IMR-90 (cell line): ENCODE data around the gene C5orf52. TPM values are rescaled to one million over a fixed set of nuclear protein-coding genes. Genes with fewer than 3 reads are reported as not detected.

Experiments used
- ATAC-seq: fragments of 200-7000 bp; cut with Tn5 transposase; 2 replicates; pipeline ENCODE4 v1.9.1; 2020; ENCODE audit warnings: low read depth, mild to moderate bottlenecking, moderate library complexity
- BruUV-seq: library from RNA; stranded (reverse); fragments of 400-500 nt; replicated peaks from 2 replicates; lab custom pipeline; 2021; lab: Mats Ljungman, UMichigan
- CTCF ChIA-PET: fragments of 300-600 bp; formaldehyde crosslinking; extraction: SDS; loops from one replicate; lab custom pipeline; 2021; ENCODE audit warnings: antibody characterized with exemption; lab: Yijun Ruan, JAX
- POLR2A ChIA-PET: fragments of 300-600 bp; sonication (Branson Sonifier 250); formaldehyde crosslinking; loops from one replicate; lab custom pipeline; 2022; ENCODE audit warnings: antibody characterized with exemption; ENCODE audit not compliant: unreplicated experiment; lab: Charles Lee
- DNase-seq: peaks from one replicate; pipeline ENCODE4 v3.0.0; 2013
- H2AFZ ChIP-seq: replicated peaks from 2 replicates; pipeline ENCODE3; 2013; ENCODE audit warnings: low read length, mild to moderate bottlenecking; ENCODE audit not compliant: poor library complexity
- H2AK5ac ChIP-seq: 2 replicates; pipeline ENCODE4 v1.6.1; 2013; ENCODE audit warnings: low read depth, low read length, inconsistent platforms
- H2AK9ac ChIP-seq: replicated peaks from 2 replicates; pipeline ENCODE3; 2013; ENCODE audit warnings: mild to moderate bottlenecking, low read depth, low read length, moderate library complexity; ENCODE audit not compliant: poor library complexity
- H2BK120ac ChIP-seq: 2 replicates; pipeline ENCODE4 v1.6.1; 2013; ENCODE audit warnings: low read depth, low read length, inconsistent platforms
- H2BK15ac ChIP-seq: 3 replicates; pipeline ENCODE4 v1.6.1; 2013; ENCODE audit warnings: low read depth, low read length, inconsistent platforms
- H2BK20ac ChIP-seq: 2 replicates; pipeline ENCODE4 v1.6.1; 2013; ENCODE audit warnings: low read depth, mild to moderate bottlenecking, inconsistent platforms, low read length, moderate library complexity
- H2BK5ac ChIP-seq: 2 replicates; pipeline ENCODE4 v1.6.1; 2013; ENCODE audit warnings: mild to moderate bottlenecking, low read depth, low read length, inconsistent platforms; ENCODE audit not compliant: poor library complexity, severe bottlenecking
- H3K14ac ChIP-seq: replicated peaks from 2 replicates; pipeline ENCODE4 v1.6.1; 2013; ENCODE audit warnings: low read depth, low read length, inconsistent platforms
- H3K18ac ChIP-seq: 2 replicates; pipeline ENCODE4 v1.6.1; 2013; ENCODE audit warnings: low read depth, low read length, control low read depth
- H3K23ac ChIP-seq: 2 replicates; pipeline ENCODE4 v1.6.1; 2013; ENCODE audit warnings: low read depth, low read length, inconsistent platforms
- H3K27ac ChIP-seq: 2 replicates; pipeline ENCODE4 v1.5.1; 2013; ENCODE audit warnings: mild to moderate bottlenecking, control low read depth, low read length; ENCODE audit not compliant: insufficient read depth
- H3K27me3 ChIP-seq: 2 replicates; pipeline ENCODE4 v1.6.1; 2013; ENCODE audit warnings: low read length; ENCODE audit not compliant: control insufficient read depth, insufficient read depth
- H3K36me3 ChIP-seq: 2 replicates; pipeline ENCODE4 v1.6.1; 2013; ENCODE audit warnings: low read length, mixed read lengths; ENCODE audit not compliant: control insufficient read depth, insufficient read depth
- H3K4ac ChIP-seq: 2 replicates; pipeline ENCODE4 v1.6.1; 2013; ENCODE audit warnings: low read depth, low read length, inconsistent platforms
- H3K4me1 ChIP-seq: 2 replicates; pipeline ENCODE4 v1.6.1; 2013; ENCODE audit warnings: low read length, mixed read lengths; ENCODE audit not compliant: control insufficient read depth, insufficient read depth
- H3K4me2 ChIP-seq: 2 replicates; pipeline ENCODE4 v1.6.1; 2013; ENCODE audit warnings: low read depth, mild to moderate bottlenecking, control low read depth, low read length, moderate library complexity
- H3K4me3 ChIP-seq: 2 replicates; pipeline ENCODE4 v1.5.1; 2013; ENCODE audit warnings: low read depth, mild to moderate bottlenecking, control low read depth, low read length, moderate library complexity; ENCODE audit not compliant: insufficient read depth
- H3K56ac ChIP-seq: 2 replicates; pipeline ENCODE4 v1.6.1; 2013; ENCODE audit warnings: low read length, inconsistent platforms; ENCODE audit not compliant: insufficient read depth; ENCODE audit errors: extremely low read depth
- H3K79me1 ChIP-seq, 2 experiments: 2 replicates each; pipeline ENCODE4 v1.6.1; 2013; ENCODE audit warnings: low read length in 2 of 2, inconsistent platforms in 1 of 2, low read depth in 1 of 2
- H3K9ac ChIP-seq: 2 replicates; pipeline ENCODE4 v1.6.1; 2013; ENCODE audit warnings: low read depth, low read length, control low read depth
- H3K9me1 ChIP-seq: 2 replicates; pipeline ENCODE4 v1.6.1; 2013; ENCODE audit warnings: low read length, inconsistent platforms; ENCODE audit not compliant: insufficient read depth
- H3K9me3 ChIP-seq: 2 replicates; pipeline ENCODE4 v1.6.1; 2013; ENCODE audit warnings: low read length; ENCODE audit not compliant: control insufficient read depth, insufficient read depth
- H4K20me1 ChIP-seq: 2 replicates; pipeline ENCODE4 v1.6.1; 2013; ENCODE audit warnings: low read length, inconsistent platforms; ENCODE audit not compliant: insufficient read depth
- H4K5ac ChIP-seq: 2 replicates; pipeline ENCODE4 v1.6.1; 2013; ENCODE audit warnings: mild to moderate bottlenecking, low read depth, low read length, control low read depth
- H4K8ac ChIP-seq, 2 experiments: 2 replicates each; pipeline ENCODE4 v1.6.1; 2013; ENCODE audit warnings: low read depth in 2 of 2, low read length in 2 of 2, control low read depth in 1 of 2, inconsistent platforms in 1 of 2
- H4K91ac ChIP-seq: 2 replicates; pipeline ENCODE4 v1.6.1; 2013; ENCODE audit warnings: low read depth, low read length, inconsistent platforms; ENCODE audit not compliant: insufficient read depth
- BHLHE40 ChIP-seq: fragments of 150-350 bp; IDR thresholded peaks from 2 replicates; pipeline ENCODE4 v1.6.1; 2016; ENCODE audit warnings: mild to moderate bottlenecking, low read depth, low read length
- CEBPB ChIP-seq: IDR thresholded peaks from 2 replicates; pipeline ENCODE4 v1.6.1; 2012; ENCODE audit warnings: low read depth, low read length, improper control_type of control experiment
- CHD1 ChIP-seq: IDR thresholded peaks from 2 replicates; pipeline ENCODE4 v1.6.1; 2012; ENCODE audit warnings: low read depth, low read length, improper control_type of control experiment
- CTCF ChIP-seq: conservative IDR thresholded peaks from 2 replicates; pipeline ENCODE4 v1.5.1; 2012; ENCODE audit warnings: mild to moderate bottlenecking, low read depth, low read length, improper control_type of control experiment
- ELK1 ChIP-seq: fragments of 150-350 bp; IDR thresholded peaks from 2 replicates; pipeline ENCODE4 v1.6.1; 2016; ENCODE audit warnings: low read depth, mild to moderate bottlenecking, low read length, moderate library complexity, borderline replicate concordance
- FOS ChIP-seq: fragments of 150-350 bp; IDR thresholded peaks from 2 replicates; pipeline ENCODE4 v1.6.1; 2016; ENCODE audit warnings: low read depth, low read length
- MAFK ChIP-seq: IDR thresholded peaks from 2 replicates; pipeline ENCODE4 v1.6.1; 2012; ENCODE audit warnings: low read depth, low read length, improper control_type of control experiment
- MAZ ChIP-seq: IDR thresholded peaks from 2 replicates; pipeline ENCODE4 v1.6.1; 2012; ENCODE audit warnings: low read depth, mild to moderate bottlenecking, low read length, improper control_type of control experiment, moderate library complexity, borderline replicate concordance
- MXI1 ChIP-seq: IDR thresholded peaks from 2 replicates; pipeline ENCODE4 v1.6.1; 2012; ENCODE audit warnings: low read depth, mild to moderate bottlenecking, low read length, moderate library complexity, borderline replicate concordance
- NFE2L2 ChIP-seq: fragments of 150-350 bp; IDR thresholded peaks from 2 replicates; pipeline ENCODE4 v1.6.1; 2016; ENCODE audit warnings: low read depth, mild to moderate bottlenecking, low read length
- POLR2A ChIP-seq: IDR thresholded peaks from 2 replicates; pipeline ENCODE4 v1.6.1; 2012; ENCODE audit warnings: mild to moderate bottlenecking, low read depth, low read length
- RAD21 ChIP-seq: IDR thresholded peaks from 2 replicates; pipeline ENCODE4 v1.6.1; 2012; ENCODE audit warnings: low read length, improper control_type of control experiment
- RCOR1 ChIP-seq: IDR thresholded peaks from 2 replicates; pipeline ENCODE4 v1.6.1; 2012; ENCODE audit warnings: mild to moderate bottlenecking, low read length, improper control_type of control experiment; ENCODE audit not compliant: insufficient replicate concordance
- RFX5 ChIP-seq: IDR thresholded peaks from 2 replicates; pipeline ENCODE4 v1.8.0; 2012; ENCODE audit warnings: low read depth, mild to moderate bottlenecking, low read length, moderate library complexity
- SMC3 ChIP-seq: fragments of 150-350 bp; IDR thresholded peaks from 2 replicates; pipeline ENCODE4 v1.6.1; 2016; ENCODE audit warnings: low read depth, mild to moderate bottlenecking, antibody characterized with exemption, low read length, moderate library complexity
- USF2 ChIP-seq: fragments of 150-350 bp; IDR thresholded peaks from 2 replicates; pipeline ENCODE4 v1.6.1; 2017; ENCODE audit warnings: mild to moderate bottlenecking, antibody characterized with exemption, low read length, low read depth
- WGBS, 2 experiments: methylation state at CpG; one replicate each; pipeline versions ENCODE4 v1.1.5 to v1.1.7; 2013; ENCODE audit warnings: missing lambda C conversion rate in 2 of 2; ENCODE audit not compliant: insufficient read length in 1 of 2; ENCODE audit errors: extremely low coverage in 2 of 2; 5-methylcytosine and 5-hydroxymethylcytosine counted together
- dilution Hi-C: fragments of 300-500 bp; cut with HindIII; formaldehyde crosslinking; loops from one replicate; pipeline ENCODE4 v1.14.3; 2018; ENCODE audit warnings: low sequenced_read_pairs; ENCODE audit not compliant: unreplicated experiment
- in situ Hi-C: fragments of 300-500 bp; cut with MboI; formaldehyde crosslinking; loops from 3 replicates; pipeline ENCODE4 v1.14.3; 2019; ENCODE audit warnings: low sequenced_read_pairs, inconsistent platforms, mixed read lengths
- intact Hi-C: fragments of 100-400 bp; cut with micrococcal nuclease; formaldehyde crosslinking; loops from 2 replicates; pipeline ENCODE4 v1.10.0; 2022
- polyA plus RNA-seq, 3 experiments: library from polyadenylated mRNA; depleted of rRNA; stranded (reverse); fragments of >200 nt; gene quantifications; 2 replicates each; pipeline ENCODE4 v1.2.3, GENCODE V29; 2012; ENCODE audit warnings: low replicate concordance in 1 of 3
- total RNA-seq: library from RNA; depleted of rRNA; stranded (reverse); fragments of >200 nt; gene quantifications from 2 replicates; pipeline ENCODE4 v1.2.3, GENCODE V29; 2012

C5orf52 gene
- total and polyA plus RNA-seq, 2 of the 4 experiments (the other 2 are of a cell fraction): not detected

- Histone ChIP-seq H3K36me3 (no peaks in the 10 kb centered on the region), H2AFZ (peak overlapping the region; percentile 80), H3K4me2 (no peak overlapping the region), H3K4ac (no peak overlapping the region), H3K9ac (no peak overlapping the region), H4K20me1 (no peaks in the 10 kb centered on the region), H2BK20ac (no peak overlapping the region), H3K9me3 (no peaks in the 10 kb centered on the region), H4K5ac (no peak overlapping the region), H3K56ac (no peak overlapping the region), H3K27ac (no peak overlapping the region), H2AK9ac (no peak overlapping the region), H3K79me1 (no peaks in the 10 kb centered on the region), H3K14ac (no peak overlapping the region), H3K9me1 (no peaks in the 10 kb centered on the region), H3K27me3 (no peaks in the 10 kb centered on the region), H3K18ac (no peak overlapping the region), H3K4me1 (no peaks in the 10 kb centered on the region), H2BK120ac (no peak overlapping the region), H4K8ac (no peak overlapping the region), H3K23ac (no peak overlapping the region), H2AK5ac (no peak overlapping the region), H3K4me3 (no peak overlapping the region), H4K91ac (no peak overlapping the region), H2BK15ac (no peak overlapping the region), H2BK5ac (no peak overlapping the region)
- ATAC-seq (no peak), DNase-seq (no peak)
- in situ Hi-C loops (no loop called here), intact Hi-C loops (no loop called here), dilution Hi-C loops (no loop called here)
- POLR2A ChIA-PET: no interaction called here
- WGBS, 2 experiments: 74% methylated on average over 29 of the region's 53 CpGs; no CpG with 5 or more reads in 1 of the 2 experiments
- CTCF ChIA-PET: no interaction called here
- no TSS peak for BruUV-seq
- no peak for TF ChIP-seq USF2
- no peak for TF ChIP-seq MAZ
- no peak for TF ChIP-seq RCOR1
- no peak for TF ChIP-seq MAFK
- TF ChIP-seq CTCF: no peak
- TF ChIP-seq MXI1: no peak
- TF ChIP-seq BHLHE40: no peak
- TF ChIP-seq CEBPB: no peak
- TF ChIP-seq RFX5: no peak
- TF ChIP-seq SMC3: no peak
- TF ChIP-seq CHD1: no peak
- TF ChIP-seq RAD21: no peak
- no peak for TF ChIP-seq FOS
- no peak for TF ChIP-seq NFE2L2
- TF ChIP-seq POLR2A: no peak
- no peak for TF ChIP-seq ELK1
These were observed 19.5 kb downstream of the C5orf52 start for GRCh38 chr5:157690690-157691433.
